ENCODE results near the gene PTAFR.
A peak's percentile ranks its signal among the peaks of the same experiment; 100 is the strongest.

Gene PTAFR

DNA sequence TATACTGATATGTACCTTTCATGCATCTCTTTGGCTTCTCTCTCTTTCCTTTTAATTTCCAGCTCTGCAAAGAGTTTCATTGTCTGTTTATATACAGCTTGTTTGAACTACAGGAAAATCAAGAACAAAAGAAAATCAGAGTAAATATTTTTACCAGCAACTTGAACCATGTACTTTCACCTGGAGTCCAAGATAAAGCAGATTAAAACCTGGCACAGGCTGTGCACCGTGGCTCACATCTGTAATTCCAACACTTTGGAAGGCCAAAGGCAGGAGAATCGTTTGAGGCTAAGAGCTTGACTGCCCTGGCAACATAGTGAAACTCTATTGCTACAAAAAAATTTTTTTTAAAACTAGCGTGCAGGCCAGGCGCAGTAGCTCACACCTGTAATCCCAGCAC lies 28.8 kb upstream of the PTAFR start:
- Histone ChIP-seq H3K4me3 (ENCODE audit: severe bottlenecking) (no peak overlapping the region), H3K27me3 (ENCODE audit: insufficient read depth, poor library complexity, severe bottlenecking) (no peaks in the 10 kb centered on the region), H3K4me1 (ENCODE audit: insufficient read depth, poor library complexity, severe bottlenecking) (no peaks in the 10 kb centered on the region), H3K36me3 (ENCODE audit: low read depth) (peaks cover 88% of the 10 kb centered on the region), H3K9me3 (ENCODE audit: severe bottlenecking) (no peaks in the 10 kb centered on the region), H3K27ac (ENCODE audit: poor library complexity, severe bottlenecking) (no peak overlapping the region)
- DNase-seq (ENCODE audit: low spot score) (no peak), ATAC-seq (ENCODE audit: low read depth) (no peak)
- TF ChIP-seq, protein P1, sequence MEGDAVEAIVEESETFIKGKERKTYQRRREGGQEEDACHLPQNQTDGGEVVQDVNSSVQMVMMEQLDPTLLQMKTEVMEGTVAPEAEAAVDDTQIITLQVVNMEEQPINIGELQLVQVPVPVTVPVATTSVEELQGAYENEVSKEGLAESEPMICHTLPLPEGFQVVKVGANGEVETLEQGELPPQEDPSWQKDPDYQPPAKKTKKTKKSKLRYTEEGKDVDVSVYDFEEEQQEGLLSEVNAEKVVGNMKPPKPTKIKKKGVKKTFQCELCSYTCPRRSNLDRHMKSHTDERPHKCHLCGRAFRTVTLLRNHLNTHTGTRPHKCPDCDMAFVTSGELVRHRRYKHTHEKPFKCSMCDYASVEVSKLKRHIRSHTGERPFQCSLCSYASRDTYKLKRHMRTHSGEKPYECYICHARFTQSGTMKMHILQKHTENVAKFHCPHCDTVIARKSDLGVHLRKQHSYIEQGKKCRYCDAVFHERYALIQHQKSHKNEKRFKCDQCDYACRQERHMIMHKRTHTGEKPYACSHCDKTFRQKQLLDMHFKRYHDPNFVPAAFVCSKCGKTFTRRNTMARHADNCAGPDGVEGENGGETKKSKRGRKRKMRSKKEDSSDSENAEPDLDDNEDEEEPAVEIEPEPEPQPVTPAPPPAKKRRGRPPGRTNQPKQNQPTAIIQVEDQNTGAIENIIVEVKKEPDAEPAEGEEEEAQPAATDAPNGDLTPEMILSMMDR (IDR thresholded peaks at IDR 0.05; ENCODE audit: poor library complexity, severe bottlenecking), result no peak

DNA sequence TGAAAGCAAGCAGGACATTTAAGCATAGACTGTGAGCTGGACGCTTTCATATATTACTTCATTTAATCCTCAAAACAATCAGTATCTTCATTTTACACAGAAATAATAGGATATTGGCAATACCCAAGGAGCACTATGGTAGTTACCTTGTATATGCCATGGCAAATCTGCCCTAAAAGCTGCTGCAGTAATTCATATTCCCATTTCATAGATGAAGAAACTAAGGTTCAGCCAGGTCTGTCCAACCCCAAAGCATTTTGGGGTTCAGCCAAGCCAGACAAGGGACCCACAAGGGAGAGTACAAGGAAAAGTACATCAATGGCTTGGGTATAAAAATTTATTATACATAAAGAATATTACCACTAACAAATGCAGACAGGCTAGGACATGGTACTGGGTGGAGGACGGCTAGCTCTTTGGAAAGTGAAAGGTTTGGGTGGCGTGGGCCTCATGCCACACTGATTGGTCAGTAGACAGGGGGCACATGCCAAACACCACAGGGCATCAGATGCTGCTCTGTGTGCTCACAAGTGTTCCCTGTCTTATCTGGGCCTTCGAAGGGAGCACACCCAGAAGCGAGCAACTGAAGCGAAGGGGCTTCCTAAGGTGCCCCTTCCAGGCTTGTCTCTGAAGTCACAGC lies 23.9 kb upstream of the PTAFR start:
- Histone ChIP-seq H3K27ac (ENCODE audit: poor library complexity, severe bottlenecking) (no peak overlapping the region), H3K4me3 (ENCODE audit: severe bottlenecking) (no peak overlapping the region), H3K9me3 (ENCODE audit: severe bottlenecking) (no peaks in the 10 kb centered on the region), H3K4me1 (ENCODE audit: insufficient read depth, poor library complexity, severe bottlenecking) (peaks cover 14% of the 10 kb centered on the region), H3K36me3 (ENCODE audit: low read depth) (peaks cover 52% of the 10 kb centered on the region), H3K27me3 (ENCODE audit: insufficient read depth, poor library complexity, severe bottlenecking) (no peaks in the 10 kb centered on the region)
- no peak for ATAC-seq (ENCODE audit: low read depth)
- DNase-seq (ENCODE audit: low spot score), result no peak
- TF ChIP-seq, protein P1 (IDR thresholded peaks at IDR 0.05; ENCODE audit: poor library complexity, severe bottlenecking), result no peak

DNA sequence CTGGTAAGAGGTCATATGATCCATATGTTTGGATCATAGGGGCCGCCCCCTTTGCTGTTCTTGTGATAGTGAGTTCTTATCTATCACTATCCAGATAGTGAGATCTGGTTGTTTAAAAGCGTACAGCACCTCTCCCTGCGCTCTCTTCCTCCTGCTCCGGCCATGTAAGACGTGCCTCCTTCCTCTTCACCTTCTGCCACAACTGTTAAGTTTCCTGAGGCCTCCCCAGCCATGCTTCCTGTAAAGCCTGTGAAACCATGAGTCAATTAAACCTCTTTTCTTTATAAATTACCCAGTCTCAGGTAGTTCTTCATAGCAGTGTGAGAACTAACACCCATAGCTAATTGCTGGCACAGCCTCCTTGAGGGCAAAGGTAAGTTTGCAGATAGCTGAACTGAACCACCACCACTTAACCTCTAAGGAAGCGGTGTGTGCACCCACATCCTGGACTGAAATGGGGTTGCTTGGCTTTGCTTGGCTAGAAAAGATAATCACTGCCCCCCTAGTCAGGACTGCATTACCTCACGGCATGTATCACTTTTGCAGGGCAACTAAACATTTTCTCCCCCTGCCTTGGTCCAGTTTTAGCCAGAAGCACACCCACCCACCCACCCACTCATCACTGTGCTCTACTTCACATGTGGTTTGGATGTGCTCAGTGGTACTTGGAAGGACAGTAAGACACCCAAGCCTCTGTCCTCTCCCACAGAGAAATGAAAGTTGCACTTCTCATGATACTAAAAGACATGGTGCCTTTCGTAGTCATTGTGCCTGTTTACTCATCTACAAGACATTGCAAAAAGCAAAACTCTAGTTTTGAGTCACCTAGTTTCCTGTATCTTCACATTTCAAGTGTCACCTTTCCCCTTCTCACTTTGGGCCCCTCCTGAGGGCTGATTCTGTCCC lies 23.1 kb upstream of the PTAFR start:
- ATAC-seq (ENCODE audit: low read depth), result no peak
- H3K9me3 ChIP-seq (ENCODE audit: severe bottlenecking), result no peaks in the 10 kb centered on the region
- TF ChIP-seq, protein P1 (IDR thresholded peaks at IDR 0.05; ENCODE audit: poor library complexity, severe bottlenecking), result no peak
- H3K4me3 ChIP-seq (ENCODE audit: severe bottlenecking), result no peak overlapping the region
- no peaks in the 10 kb centered on the region for H3K27me3 ChIP-seq (ENCODE audit: insufficient read depth, poor library complexity, severe bottlenecking)
- no peak overlapping the region for H3K27ac ChIP-seq (ENCODE audit: poor library complexity, severe bottlenecking)
- H3K36me3 ChIP-seq (ENCODE audit: low read depth), result peaks cover 45% of the 10 kb centered on the region
- no peak for DNase-seq (ENCODE audit: low spot score)
- H3K4me1 ChIP-seq (ENCODE audit: insufficient read depth, poor library complexity, severe bottlenecking), result peaks cover 18% of the 10 kb centered on the region

DNA sequence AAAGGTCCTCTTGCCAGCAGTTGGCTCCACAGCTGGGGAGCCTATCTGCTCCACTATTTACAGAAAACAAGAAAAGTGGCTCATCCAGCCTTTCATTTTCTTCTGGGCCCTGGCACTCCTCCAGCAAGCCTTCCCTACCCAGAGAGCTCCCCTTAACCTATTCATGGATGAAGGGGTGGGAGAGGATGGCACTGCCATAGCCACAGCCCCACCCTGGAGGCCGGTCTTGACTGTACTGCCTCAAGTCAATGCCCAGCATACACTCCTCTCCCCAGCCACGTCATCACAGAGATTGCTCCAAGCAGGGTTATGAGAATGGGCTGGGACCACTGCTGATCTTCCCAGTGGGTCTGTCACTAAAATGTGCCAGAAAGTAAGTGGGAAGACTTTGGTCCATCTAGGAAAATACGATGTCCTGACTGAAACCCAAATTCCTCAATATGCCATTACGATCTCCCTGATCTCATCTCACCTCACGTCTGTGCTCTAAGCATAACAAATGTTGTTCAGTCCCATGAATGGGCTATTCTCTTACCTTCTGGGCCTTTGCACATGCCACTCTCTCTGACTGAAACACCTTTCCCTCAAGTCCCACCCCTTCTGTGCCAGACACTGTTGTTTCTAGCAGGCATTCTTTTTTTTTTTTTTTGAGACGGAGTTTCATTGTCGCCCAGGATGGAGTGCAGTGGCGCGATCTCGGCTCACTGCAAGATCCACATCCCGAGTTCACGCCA lies 21.4 kb upstream of the PTAFR start:
- Histone ChIP-seq H3K4me3 (ENCODE audit: severe bottlenecking) (no peak overlapping the region), H3K4me1 (ENCODE audit: insufficient read depth, poor library complexity, severe bottlenecking) (peaks cover 25% of the 10 kb centered on the region), H3K27ac (ENCODE audit: poor library complexity, severe bottlenecking) (peak overlapping the region; percentile 66), H3K27me3 (ENCODE audit: insufficient read depth, poor library complexity, severe bottlenecking) (no peaks in the 10 kb centered on the region), H3K36me3 (ENCODE audit: low read depth) (peaks cover 27% of the 10 kb centered on the region), H3K9me3 (ENCODE audit: severe bottlenecking) (no peaks in the 10 kb centered on the region)
- ATAC-seq (ENCODE audit: low read depth), result no peak
- TF ChIP-seq, protein P1 (IDR thresholded peaks at IDR 0.05; ENCODE audit: poor library complexity, severe bottlenecking), result no peak
- DNase-seq (ENCODE audit: low spot score), result no peak
